ENCODE measurements around the gene PDE8B. TPM values are rescaled to one million over a fixed set of nuclear protein-coding genes. Genes with fewer than 3 reads are reported as not detected.

The PDE8B gene
- total RNA-seq, 1 donor from 2014 or later, result 1.1 TPM

DNA sequence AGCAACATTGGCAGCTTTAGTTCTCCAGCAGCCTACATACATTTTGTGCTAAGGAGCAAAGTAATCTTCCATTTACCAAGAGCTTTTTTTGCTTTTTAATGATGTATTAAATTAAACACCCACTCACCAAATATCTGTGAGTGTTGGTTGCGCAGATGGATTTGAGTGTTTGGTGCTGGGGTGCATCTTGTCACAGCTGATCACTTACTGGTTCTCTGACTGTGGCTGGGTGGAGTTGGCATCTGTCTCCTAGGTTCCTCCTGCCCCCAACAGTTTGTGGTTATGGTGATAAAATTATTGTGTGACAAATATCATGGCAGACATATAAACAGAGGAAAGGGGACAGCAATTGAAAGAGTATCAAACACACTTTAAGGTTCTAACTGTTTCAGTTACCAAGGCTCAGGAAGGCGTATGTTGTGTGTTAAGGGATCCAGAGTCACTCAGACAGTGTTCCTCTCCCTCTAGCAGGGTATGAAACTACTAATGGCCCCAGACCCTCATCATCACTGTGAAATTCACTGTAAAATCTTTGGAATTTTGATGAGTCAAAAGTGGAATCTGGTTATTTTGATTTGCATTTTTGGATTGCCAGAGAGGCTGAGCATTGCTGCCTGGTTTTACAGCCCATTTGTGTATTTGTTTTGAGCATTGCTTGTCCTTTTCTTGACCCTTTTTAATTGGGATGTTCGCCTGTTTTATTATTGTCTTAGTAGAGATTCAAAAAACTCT lies 81.7 kb downstream of the PDE8B start:
- TF ChIP-seq, protein P1, sequence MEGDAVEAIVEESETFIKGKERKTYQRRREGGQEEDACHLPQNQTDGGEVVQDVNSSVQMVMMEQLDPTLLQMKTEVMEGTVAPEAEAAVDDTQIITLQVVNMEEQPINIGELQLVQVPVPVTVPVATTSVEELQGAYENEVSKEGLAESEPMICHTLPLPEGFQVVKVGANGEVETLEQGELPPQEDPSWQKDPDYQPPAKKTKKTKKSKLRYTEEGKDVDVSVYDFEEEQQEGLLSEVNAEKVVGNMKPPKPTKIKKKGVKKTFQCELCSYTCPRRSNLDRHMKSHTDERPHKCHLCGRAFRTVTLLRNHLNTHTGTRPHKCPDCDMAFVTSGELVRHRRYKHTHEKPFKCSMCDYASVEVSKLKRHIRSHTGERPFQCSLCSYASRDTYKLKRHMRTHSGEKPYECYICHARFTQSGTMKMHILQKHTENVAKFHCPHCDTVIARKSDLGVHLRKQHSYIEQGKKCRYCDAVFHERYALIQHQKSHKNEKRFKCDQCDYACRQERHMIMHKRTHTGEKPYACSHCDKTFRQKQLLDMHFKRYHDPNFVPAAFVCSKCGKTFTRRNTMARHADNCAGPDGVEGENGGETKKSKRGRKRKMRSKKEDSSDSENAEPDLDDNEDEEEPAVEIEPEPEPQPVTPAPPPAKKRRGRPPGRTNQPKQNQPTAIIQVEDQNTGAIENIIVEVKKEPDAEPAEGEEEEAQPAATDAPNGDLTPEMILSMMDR (IDR thresholded peaks at IDR 0.05), result no peak
- peak overlapping the region; percentile 69 for H3K27ac Mint-ChIP-seq (ENCODE audit: unreplicated experiment)
- no peak overlapping the region for H3K4me3 Mint-ChIP-seq (ENCODE audit: unreplicated experiment)
- no peaks in the 10 kb centered on the region for H3K9me3 Mint-ChIP-seq (ENCODE audit: low read depth)
- H3K36me3 Mint-ChIP-seq (ENCODE audit: low read depth), result no peaks in the 10 kb centered on the region
- H3K4me1 Mint-ChIP-seq (ENCODE audit: low read depth), result peaks cover 23% of the 10 kb centered on the region
- DNase-seq (ENCODE audit: low spot score), result no peak
- H3K27me3 Mint-ChIP-seq (ENCODE audit: low read depth), result no peaks in the 10 kb centered on the region

DNA sequence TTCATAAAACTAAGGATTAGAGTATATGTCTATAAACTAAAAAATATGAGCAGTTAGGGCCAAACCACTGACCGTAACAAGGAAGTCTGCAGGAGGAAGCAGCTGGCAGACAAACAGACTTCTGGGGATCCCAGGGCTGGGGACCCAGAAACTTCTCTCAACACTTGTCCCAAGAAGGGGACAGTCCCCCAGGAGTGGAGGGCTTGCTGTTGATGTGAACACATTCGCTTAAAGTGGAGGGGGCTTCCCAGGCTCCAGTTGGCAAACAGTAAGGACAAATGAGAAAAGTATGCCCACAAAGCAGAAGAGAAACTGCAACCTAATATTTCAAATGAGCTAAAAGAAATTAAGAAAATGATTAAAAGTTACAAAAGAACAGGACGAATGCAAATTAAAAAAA lies 83.7 kb downstream of the PDE8B start:
- Mint-ChIP-seq H3K27me3 (ENCODE audit: low read depth) (no peaks in the 10 kb centered on the region), H3K36me3 (ENCODE audit: low read depth) (no peaks in the 10 kb centered on the region), H3K27ac (ENCODE audit: unreplicated experiment) (no peak overlapping the region), H3K4me1 (ENCODE audit: low read depth) (peaks cover 23% of the 10 kb centered on the region), H3K4me3 (ENCODE audit: unreplicated experiment) (no peak overlapping the region), H3K9me3 (ENCODE audit: low read depth) (no peaks in the 10 kb centered on the region)
- TF ChIP-seq, protein P1 (IDR thresholded peaks at IDR 0.05), result no peak
- DNase-seq (ENCODE audit: low spot score), result no peak

DNA sequence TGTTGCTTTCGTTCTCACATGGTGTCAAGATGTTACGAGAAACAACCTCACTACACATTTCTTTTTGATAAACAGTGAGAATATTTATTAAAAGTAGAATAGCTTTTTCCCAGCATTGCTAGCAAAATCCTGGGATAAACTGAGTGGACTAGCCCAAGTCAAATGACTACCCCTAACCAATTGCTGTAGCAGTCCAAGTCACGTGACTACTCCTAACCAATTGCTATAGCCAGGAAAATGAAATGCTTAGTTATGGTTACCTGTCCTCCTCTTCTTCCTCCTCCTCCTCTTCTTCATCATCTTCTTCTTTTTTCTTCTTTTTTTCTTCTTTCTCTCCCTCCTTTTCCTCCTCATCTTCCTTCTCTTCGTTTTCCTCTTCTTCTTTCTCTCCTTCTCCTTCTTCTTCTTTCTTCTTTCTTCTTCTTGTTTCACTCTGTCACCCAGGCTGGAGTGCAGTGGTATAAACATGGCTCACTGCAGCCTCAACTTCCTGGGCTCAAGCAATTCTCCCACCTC lies 85.4 kb downstream of the PDE8B start:
- peaks cover 23% of the 10 kb centered on the region for H3K4me1 Mint-ChIP-seq (ENCODE audit: low read depth)
- H3K4me3 Mint-ChIP-seq (ENCODE audit: unreplicated experiment), result no peak overlapping the region
- TF ChIP-seq, protein P1 (IDR thresholded peaks at IDR 0.05), result no peak
- no peak for DNase-seq (ENCODE audit: low spot score)
- H3K27me3 Mint-ChIP-seq (ENCODE audit: low read depth), result no peaks in the 10 kb centered on the region
- H3K36me3 Mint-ChIP-seq (ENCODE audit: low read depth), result no peaks in the 10 kb centered on the region
- H3K27ac Mint-ChIP-seq (ENCODE audit: unreplicated experiment), result no peak overlapping the region
- no peaks in the 10 kb centered on the region for H3K9me3 Mint-ChIP-seq (ENCODE audit: low read depth)

DNA sequence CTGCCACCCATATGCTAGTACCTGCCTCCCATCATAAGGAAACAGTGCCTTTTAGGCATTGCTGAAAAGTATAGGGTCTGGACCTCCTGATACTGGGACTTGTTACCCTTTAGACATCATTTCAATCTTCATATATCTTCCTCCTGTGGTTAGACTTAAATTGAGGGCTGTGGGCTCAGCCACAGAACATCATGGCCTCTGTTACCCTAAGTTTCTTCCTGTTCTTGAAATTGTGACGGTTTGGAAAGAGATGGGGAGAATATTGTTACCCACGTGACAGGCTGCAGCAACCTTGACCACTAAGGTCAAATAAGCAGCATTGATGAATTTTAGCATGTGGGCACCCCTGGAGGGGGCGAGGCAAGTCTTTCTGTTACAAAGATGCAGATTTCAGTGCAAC lies 87.7 kb downstream of the PDE8B start:
- H3K4me3 Mint-ChIP-seq (ENCODE audit: unreplicated experiment), result no peak overlapping the region
- peaks cover 18% of the 10 kb centered on the region for H3K4me1 Mint-ChIP-seq (ENCODE audit: low read depth)
- H3K27me3 Mint-ChIP-seq (ENCODE audit: low read depth), result no peaks in the 10 kb centered on the region
- TF ChIP-seq, protein P1 (IDR thresholded peaks at IDR 0.05), result no peak
- H3K27ac Mint-ChIP-seq (ENCODE audit: unreplicated experiment), result no peak overlapping the region
- no peaks in the 10 kb centered on the region for H3K36me3 Mint-ChIP-seq (ENCODE audit: low read depth)
- H3K9me3 Mint-ChIP-seq (ENCODE audit: low read depth), result no peaks in the 10 kb centered on the region
- DNase-seq (ENCODE audit: low spot score), result no peak

DNA sequence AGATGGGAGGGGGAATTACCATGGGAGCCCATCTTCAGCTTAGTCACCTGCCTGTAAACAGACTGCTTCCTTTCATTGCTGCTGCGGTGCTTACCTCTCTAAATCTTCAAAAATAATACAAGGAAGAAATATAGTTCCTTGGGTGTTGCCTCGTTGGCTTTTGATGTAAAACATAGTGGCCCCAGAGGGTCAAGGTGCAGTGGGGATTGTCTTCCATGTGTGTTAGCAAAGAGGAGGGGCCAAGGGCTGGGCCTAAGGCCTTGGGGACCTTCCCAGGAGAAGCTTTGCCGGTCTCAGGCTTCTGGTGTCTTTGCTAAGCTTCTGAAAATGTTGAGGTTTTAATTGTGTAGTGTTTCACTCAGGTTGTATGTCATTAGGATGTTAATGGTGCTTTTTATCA lies 90.0 kb downstream of the PDE8B start:
- no peaks in the 10 kb centered on the region for H3K36me3 Mint-ChIP-seq (ENCODE audit: low read depth)
- H3K9me3 Mint-ChIP-seq (ENCODE audit: low read depth), result no peaks in the 10 kb centered on the region
- no peaks in the 10 kb centered on the region for H3K27me3 Mint-ChIP-seq (ENCODE audit: low read depth)
- DNase-seq (ENCODE audit: low spot score), result no peak
- H3K27ac Mint-ChIP-seq (ENCODE audit: unreplicated experiment), result no peak overlapping the region
- H3K4me1 Mint-ChIP-seq (ENCODE audit: low read depth), result peaks cover 15% of the 10 kb centered on the region
- no peak overlapping the region for H3K4me3 Mint-ChIP-seq (ENCODE audit: unreplicated experiment)
- TF ChIP-seq, protein P1 (IDR thresholded peaks at IDR 0.05), result no peak
